GM18511 (cell line): Measurements from ENCODE around the gene LMCD1.
A peak's percentile ranks its signal among the peaks of the same experiment; 100 is the strongest.

ENCODE experiments used
- ATAC-seq: cut with Tn5 transposase; IDR thresholded peaks from one replicate; pipeline ENCODE4 v1.9.1; 2021; ENCODE audit warnings: mild to moderate bottlenecking, moderate library complexity; ENCODE audit not compliant: unreplicated experiment

LMCD1 gene

GRCh38 chr3:8503871-8504610, 2.4 kb downstream of the LMCD1 start:
- no peak for ATAC-seq

DNA sequence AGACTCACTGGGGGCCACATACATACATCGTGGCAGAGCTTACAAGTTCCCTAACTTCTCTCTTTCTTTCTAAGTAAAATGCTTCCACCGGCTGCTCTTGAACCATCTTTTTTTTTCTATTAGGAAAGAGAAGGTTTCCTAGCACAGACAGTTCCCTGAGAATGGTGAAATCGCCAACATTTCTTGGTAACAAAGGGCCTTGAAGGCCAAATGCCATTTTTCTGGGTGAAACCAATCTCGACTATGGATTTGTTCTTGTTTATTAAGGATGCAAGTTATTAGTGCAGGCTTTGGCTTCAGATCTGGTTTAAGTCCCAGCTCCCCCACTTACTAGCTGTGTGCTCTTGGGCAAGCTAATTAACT, 3.0 kb downstream of the LMCD1 start:
- no peak for ATAC-seq

DNA sequence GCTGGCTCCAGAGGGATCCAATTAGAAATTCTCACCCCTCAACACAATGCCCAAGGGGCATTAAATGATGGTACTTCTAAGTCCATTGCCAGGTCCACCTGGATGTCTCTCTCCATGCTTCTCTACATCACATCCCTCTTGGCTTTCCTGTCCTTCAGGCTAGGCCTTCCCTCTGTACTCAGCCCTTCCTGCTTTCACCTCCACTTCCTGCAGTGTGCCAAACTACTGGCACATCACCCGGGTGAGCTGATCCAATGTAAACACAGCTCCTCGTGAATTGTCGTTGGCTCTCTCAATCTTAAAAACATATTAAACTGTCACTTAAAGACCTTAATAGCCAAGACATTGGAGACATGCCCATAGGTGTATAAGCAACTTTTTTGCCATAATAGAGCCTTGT, 4.0 kb downstream of the LMCD1 start:
- no peak for ATAC-seq

DNA sequence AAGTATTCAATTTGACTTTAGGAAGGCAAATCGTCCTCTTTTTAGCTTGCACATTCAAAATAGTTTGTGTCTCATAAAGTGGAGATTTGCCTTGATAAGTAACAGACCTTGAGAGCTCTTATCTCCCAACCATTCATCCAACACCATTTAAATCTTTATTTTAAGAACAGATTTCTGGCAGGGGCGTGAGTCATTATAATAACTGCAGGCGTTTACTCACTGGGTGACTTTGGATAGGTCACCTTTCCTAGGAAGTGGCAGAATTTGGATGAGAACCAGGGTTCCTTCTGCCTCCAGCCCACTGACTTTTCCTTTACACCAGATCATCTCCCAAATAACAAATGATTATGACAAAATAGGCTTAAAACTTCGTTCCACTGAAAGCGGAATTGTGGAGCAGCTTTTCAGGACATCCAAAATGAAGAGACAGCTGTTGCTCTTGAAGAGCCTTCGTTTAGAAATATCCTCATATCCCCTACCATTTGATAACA, 5.0 kb downstream of the LMCD1 start:
- ATAC-seq = no peak

- ATAC-seq = no peak
Observed at GRCh38 chr3:8507496-8507895, 5.9 kb downstream of the LMCD1 start.

GRCh38 chr3:8509961-8510360, 8.3 kb downstream of the LMCD1 start:
- ATAC-seq = no peak

- no peak for ATAC-seq
Observed at GRCh38 chr3:8512234-8512633, 10.6 kb downstream of the LMCD1 start.

GRCh38 chr3:8516047-8516661, 14.5 kb downstream of the LMCD1 start:
- ATAC-seq = no peak

DNA sequence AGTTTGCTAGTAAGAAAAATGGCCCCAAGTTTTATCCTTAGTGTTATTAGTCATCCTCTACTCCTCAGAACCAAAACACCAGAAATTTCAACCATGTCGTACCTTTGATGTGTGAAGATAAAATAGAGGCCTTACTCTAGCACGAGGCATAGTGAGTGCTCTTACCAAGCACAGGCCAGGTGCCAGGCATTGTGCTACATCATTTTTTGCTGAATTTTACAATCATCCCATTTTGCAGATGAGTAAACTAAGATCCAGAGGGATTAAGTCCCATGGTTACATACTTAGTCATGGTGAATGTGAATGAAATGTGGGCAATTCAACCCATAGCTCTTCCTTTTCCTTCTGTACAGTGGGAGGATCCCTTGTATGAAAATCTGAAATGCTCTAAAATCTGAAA, 15.2 kb downstream of the LMCD1 start:
- no peak for ATAC-seq

GRCh38 chr3:8517487-8517886, 15.9 kb downstream of the LMCD1 start:
- ATAC-seq = no peak

DNA sequence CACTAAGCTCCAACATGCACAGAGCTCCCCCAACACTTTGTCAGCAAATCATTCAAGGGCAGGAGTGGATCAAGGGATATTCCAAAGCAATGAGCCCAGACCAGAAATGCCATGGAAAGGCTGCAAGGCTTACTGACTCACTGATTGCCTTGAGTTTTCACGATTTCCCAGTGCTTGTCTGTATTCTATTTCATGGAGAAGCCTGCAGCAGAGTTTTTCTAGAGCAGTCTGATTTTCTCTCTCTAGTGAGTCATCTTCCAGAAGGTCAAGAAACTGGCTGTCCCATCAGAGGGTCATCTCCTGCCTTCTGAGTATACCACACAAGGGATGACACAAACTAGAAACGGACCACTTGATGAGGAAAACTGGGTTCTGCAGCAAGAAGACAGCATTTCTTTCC, 16.5 kb downstream of the LMCD1 start:
- ATAC-seq = no peak

DNA sequence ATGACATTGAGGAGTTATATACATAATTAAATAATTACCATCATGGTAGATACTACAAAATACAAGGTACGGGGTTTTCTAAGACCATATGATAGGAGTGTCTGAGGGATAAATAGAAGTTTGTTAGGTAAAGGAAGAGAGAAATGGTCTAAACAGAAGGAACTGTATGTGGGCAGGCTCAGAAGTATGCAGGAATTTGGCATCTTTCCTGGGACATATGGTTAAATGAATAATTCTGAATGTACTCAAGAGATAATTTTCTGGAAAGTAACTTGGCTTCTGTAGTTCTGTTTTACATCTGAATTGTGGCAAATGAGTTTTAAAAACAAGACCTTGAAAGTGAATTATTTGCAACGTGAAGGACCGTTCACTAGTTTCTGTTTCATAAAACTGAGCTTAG, 17.5 kb downstream of the LMCD1 start:
- no peak for ATAC-seq

DNA sequence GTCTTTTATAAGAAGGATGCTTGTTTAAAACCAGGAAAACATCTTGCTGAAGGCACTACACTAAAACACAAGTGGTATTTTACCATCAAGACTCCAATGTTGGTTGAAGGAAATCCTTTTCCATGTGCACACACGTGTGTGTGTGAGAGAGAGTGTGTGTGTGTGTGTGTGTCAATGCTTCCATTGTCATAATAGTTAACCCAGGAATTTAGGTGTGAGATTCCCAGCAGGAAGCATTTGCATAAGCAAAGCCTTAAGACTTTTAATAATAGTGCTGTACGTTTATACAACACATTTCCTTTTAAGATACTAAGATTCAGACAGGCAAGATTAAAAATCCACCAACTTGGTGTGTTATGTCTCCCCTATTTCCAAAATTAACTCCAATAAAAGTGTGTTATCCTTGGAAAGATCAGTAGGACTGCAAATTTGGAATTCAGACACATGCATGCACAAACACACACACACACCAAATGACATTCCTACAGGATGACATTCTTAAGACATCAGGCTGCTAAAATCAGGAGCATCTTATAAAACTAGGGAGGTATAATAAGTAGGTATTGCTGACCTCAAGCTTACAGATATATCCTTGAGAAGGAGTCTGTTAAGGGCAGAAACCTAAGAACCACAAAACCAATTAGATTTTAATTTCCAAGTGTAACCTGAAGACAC, 18.3 kb downstream of the LMCD1 start:
- no peak for ATAC-seq

DNA sequence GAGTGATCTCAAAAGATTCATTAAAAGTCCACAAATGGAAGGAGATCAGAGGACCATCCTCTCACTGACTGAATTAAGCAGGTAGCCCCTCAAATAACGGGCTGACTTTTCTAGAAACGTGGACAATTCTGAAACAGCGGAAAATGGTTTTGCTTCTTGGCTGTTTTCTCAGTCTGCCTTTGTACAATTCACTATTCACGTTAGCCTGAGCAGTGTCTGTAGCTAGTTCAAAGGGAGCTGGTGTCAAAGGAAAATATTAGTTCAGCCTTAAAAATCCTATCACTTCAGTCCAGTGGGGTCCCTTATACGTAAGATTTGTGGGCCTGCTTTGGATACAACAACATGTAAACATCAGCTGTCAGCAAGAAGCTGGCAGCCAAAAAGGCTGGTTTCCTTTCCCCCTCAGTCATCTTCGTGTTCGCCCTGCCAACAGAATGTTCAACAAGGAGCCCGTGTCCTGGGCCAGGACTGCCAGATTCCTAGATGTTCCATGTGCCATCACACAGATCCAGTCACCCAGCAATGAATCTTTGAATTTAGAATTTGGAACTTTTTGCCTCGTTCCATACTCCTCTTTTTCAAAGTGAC, 19.3 kb downstream of the LMCD1 start:
- no peak for ATAC-seq

DNA sequence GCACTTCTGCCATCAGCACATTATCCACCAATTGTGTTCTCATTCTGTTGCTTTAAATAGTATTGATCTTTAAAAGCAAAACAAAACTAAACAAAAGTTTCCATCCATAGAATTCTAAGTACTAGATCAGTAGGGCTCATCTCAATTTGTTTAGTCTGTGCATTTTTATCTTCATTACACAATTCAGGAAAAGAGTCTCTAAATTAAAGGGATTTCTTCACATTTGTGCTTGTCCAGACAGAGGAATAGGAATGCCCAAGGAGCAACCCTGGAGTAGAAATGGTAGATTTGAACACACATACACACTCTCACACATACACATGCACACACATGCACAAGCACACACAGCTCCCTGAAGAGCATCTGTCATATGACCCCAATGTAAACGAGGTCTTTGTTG, 21.4 kb downstream of the LMCD1 start:
- ATAC-seq = no peak

DNA sequence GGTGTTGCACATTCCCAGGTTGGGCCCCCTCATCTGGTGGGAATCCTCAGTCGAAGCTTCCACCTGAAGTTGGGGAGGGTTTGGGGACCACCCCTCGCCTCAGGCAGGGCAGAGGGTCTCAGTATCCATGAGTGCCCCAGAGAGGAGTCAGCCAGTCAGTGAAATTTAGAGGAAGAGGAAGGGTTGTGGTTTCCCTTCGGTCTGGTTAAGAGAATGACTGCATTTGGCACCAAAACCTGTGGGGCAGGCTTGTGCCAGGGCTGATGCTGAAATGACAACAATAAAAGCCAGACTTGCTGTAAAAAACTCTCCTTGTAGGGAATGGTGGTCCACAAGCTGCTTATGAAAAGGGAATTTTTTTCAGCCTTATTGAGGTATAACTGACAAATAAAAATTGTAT, 22.6 kb downstream of the LMCD1 start:
- peak; percentile 49 for ATAC-seq

GRCh38 chr3:8524656-8525399, 23.2 kb downstream of the LMCD1 start:
- no peak for ATAC-seq

- no peak for ATAC-seq
Observed at GRCh38 chr3:8525893-8526292, 24.3 kb downstream of the LMCD1 start.

DNA sequence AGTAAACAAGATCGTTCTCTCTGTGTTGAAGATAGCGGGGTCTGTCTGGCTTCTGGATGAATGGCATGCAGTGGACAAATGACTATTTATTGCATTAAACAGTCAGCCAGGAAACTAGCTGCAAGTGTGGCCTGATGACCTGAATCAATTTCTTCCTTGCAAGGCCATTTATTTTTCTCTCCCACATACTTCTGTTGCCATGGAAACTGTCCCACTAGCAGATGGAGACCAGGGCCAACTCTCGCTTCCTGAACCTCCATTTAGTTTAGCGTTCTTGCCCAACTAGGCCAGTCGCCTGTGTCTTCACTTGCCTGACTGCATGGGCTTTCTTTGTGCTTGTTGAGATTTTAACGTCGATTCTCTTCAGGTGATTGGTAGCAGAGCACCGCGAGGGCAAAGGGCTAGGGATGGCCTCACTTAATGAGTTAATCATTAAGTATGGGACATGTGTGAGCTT, 27.6 kb downstream of the LMCD1 start:
- ATAC-seq = no peak

DNA sequence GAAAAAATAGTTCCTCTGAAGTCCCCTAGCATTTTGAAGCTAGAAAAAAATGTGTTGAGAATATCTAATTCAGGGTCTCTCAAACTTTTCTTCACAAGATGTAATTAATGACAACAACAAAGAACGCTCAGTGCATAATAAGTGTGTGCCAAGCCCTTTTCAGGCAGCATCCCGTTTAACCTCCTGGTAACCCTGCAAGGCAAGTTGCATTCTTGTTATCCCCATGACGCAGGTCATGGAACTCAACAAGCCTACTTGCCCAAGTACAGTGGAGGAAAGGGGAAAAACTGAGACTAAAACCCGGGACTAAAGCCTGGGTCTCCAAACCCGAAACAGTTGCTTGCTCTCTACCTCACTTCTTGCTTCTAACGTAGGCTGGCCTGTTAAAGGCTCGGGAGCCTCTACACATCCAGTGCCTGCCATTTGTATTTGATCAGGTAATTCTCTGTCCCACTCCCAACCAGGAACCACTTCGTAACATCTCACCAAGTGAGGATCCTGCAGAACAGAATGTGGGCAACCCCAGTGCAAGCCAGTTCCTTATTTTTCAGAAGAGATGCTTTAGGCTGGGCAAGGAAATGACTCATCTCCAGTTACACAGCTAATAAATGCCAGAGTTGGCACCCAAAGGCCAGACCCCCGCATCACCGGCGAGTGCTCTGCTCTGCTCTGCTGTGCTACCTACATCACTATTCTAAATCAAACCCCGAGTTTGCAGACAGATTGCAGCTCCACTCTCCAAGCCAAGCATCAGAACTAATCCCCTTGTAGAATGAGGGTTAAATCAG, 28.3 kb downstream of the LMCD1 start:
- no peak for ATAC-seq
